SH-SY5Y (cell line): ENCODE results near the gene OR4K14.

Experiments used
- GATA2 ChIP-seq: IDR thresholded peaks from 2 replicates; pipeline ENCODE4 v1.6.1; 2011; ENCODE audit warnings: mild to moderate bottlenecking, low read depth, low read length
- GATA3 ChIP-seq: IDR thresholded peaks from 2 replicates; pipeline ENCODE4 v1.6.1; 2011; ENCODE audit warnings: low read depth, mild to moderate bottlenecking, low read length, moderate library complexity

OR4K14 gene

GRCh38 chr14:20019257-20019865 is at the start of gene OR4K14:
Gene OR4K14, minus strand, starts transcription at chr14:20019307. Its CDS starts 4,114 bp downstream, at chr14:20015193.
- no peak for TF ChIP-seq GATA2
- TF ChIP-seq GATA3, result no peak

GRCh38 chr14:20059745-20060144 is 40.6 kb upstream of the OR4K14 start, which contains the start of gene OR4L1:
Gene OR4L1, plus strand, starts transcription at chr14:20060045. Its CDS starts 0 bp downstream, at chr14:20060045.
- TF ChIP-seq GATA2 (no peak), GATA3 (no peak)

GRCh38 chr14:20048202-20048601 is 29.1 kb upstream of the OR4K14 start:
- no peak for TF ChIP-seq GATA3
- TF ChIP-seq GATA2, result no peak

- TF ChIP-seq GATA2, result no peak
- TF ChIP-seq GATA3, result no peak
Observed at GRCh38 chr14:20044243-20044642, 25.1 kb upstream of the OR4K14 start.

- TF ChIP-seq GATA2 (no peak), GATA3 (no peak)
Observed at GRCh38 chr14:20035938-20036337, 16.8 kb upstream of the OR4K14 start, which contains the start of gene OR4K13. Gene OR4K13, minus strand, starts transcription at chr14:20036038. Its CDS starts 1,280 bp downstream, at chr14:20034758.

GRCh38 chr14:20035449-20035848 is 16.3 kb upstream of the OR4K14 start:
- no peak for TF ChIP-seq GATA2
- TF ChIP-seq GATA3, result no peak

- TF ChIP-seq GATA2 (no peak), GATA3 (no peak)
Observed at GRCh38 chr14:20031058-20031457, 12.0 kb upstream of the OR4K14 start.

GRCh38 chr14:20008156-20008555 is 11.0 kb downstream of the OR4K14 start:
- TF ChIP-seq GATA2 (no peak), GATA3 (no peak)

- TF ChIP-seq GATA3, result no peak
- no peak for TF ChIP-seq GATA2
Observed at GRCh38 chr14:20002319-20002718, 16.8 kb downstream of the OR4K14 start.

- no peak for TF ChIP-seq GATA2
Observed at GRCh38 chr14:20001863-20002262, 17.2 kb downstream of the OR4K14 start, which contains the start of gene OR4Q2. Gene OR4Q2, plus strand, starts transcription at chr14:20002163.

GRCh38 chr14:19993438-19993837 is 25.7 kb downstream of the OR4K14 start:
- TF ChIP-seq GATA2 (no peak), GATA3 (no peak)

GRCh38 chr14:19975291-19975690 is 43.8 kb downstream of the OR4K14 start, which contains the start of gene OR4K15:
Gene OR4K15, plus strand, starts transcription at chr14:19975591. Its CDS starts 0 bp downstream, at chr14:19975591.
- no peak for TF ChIP-seq GATA3
- TF ChIP-seq GATA2, result no peak

GRCh38 chr14:19974844-19975243 is 44.3 kb downstream of the OR4K14 start:
- no peak for TF ChIP-seq GATA2
- no peak for TF ChIP-seq GATA3
